ENCODE measurements around the gene C14orf119. TPM values are rescaled to one million over a fixed set of nuclear protein-coding genes. Genes with fewer than 3 reads are reported as not detected.

The C14orf119 gene
- total and polyA plus RNA-seq, 9 of the 15 experiments (the other 6 are each of a cell fraction or from before 2014, with no cell fraction given), result 36.7 to 251 (median 51.8) TPM

GRCh38 chr14:23093991-23094665 lies 1.2 kb upstream of the C14orf119 start (continued):
- 0 out of 2 replicates have a peak, but pooled peaks have one; percentile 9 for TF ChIP-seq EP300 (IDR thresholded peaks at IDR 0.05; ENCODE audit: low read length)
- no peak for TF ChIP-seq CC2D1A (IDR thresholded peaks at IDR 0.05)
- TF ChIP-seq, protein P1, sequence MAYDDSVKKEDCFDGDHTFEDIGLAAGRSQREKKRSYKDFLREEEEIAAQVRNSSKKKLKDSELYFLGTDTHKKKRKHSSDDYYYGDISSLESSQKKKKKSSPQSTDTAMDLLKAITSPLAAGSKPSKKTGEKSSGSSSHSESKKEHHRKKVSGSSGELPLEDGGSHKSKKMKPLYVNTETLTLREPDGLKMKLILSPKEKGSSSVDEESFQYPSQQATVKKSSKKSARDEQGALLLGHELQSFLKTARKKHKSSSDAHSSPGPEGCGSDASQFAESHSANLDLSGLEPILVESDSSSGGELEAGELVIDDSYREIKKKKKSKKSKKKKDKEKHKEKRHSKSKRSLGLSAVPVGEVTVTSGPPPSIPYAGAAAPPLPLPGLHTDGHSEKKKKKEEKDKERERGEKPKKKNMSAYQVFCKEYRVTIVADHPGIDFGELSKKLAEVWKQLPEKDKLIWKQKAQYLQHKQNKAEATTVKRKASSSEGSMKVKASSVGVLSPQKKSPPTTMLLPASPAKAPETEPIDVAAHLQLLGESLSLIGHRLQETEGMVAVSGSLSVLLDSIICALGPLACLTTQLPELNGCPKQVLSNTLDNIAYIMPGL (CRISPR knock-in tag; IDR thresholded peaks at IDR 0.05), result 0 out of 2 replicates have a peak, but pooled peaks have one; percentile 73
- no peak for TF ChIP-seq HOXB6 (CRISPR knock-in tag; IDR thresholded peaks at IDR 0.05; ENCODE audit: borderline replicate concordance)
- no peak for TF ChIP-seq SNAPC5 (CRISPR knock-in tag; IDR thresholded peaks at IDR 0.05)
- TF ChIP-seq PML (IDR thresholded peaks at IDR 0.05; ENCODE audit: low read length), result no peak
- no peak for TF ChIP-seq TSHZ1 (CRISPR knock-in tag; IDR thresholded peaks at IDR 0.05)
- TF ChIP-seq DLX4 (CRISPR knock-in tag; IDR thresholded peaks at IDR 0.05), result no peak
- no peak for TF ChIP-seq EGR1 (conservative IDR thresholded peaks at IDR 0.05)
- TF ChIP-seq NR1H2 (CRISPR knock-in tag; IDR thresholded peaks at IDR 0.05), result no peak
- peak; percentile 64; the same call in 1 of the 2 replicates for TF ChIP-seq ZBTB26 (CRISPR knock-in tag; IDR thresholded peaks at IDR 0.05)
- TF ChIP-seq ZC3H8 (IDR thresholded peaks at IDR 0.05), result peak; percentile 62; the same call in 1 of the 2 replicates
- TF ChIP-seq, protein P2, sequence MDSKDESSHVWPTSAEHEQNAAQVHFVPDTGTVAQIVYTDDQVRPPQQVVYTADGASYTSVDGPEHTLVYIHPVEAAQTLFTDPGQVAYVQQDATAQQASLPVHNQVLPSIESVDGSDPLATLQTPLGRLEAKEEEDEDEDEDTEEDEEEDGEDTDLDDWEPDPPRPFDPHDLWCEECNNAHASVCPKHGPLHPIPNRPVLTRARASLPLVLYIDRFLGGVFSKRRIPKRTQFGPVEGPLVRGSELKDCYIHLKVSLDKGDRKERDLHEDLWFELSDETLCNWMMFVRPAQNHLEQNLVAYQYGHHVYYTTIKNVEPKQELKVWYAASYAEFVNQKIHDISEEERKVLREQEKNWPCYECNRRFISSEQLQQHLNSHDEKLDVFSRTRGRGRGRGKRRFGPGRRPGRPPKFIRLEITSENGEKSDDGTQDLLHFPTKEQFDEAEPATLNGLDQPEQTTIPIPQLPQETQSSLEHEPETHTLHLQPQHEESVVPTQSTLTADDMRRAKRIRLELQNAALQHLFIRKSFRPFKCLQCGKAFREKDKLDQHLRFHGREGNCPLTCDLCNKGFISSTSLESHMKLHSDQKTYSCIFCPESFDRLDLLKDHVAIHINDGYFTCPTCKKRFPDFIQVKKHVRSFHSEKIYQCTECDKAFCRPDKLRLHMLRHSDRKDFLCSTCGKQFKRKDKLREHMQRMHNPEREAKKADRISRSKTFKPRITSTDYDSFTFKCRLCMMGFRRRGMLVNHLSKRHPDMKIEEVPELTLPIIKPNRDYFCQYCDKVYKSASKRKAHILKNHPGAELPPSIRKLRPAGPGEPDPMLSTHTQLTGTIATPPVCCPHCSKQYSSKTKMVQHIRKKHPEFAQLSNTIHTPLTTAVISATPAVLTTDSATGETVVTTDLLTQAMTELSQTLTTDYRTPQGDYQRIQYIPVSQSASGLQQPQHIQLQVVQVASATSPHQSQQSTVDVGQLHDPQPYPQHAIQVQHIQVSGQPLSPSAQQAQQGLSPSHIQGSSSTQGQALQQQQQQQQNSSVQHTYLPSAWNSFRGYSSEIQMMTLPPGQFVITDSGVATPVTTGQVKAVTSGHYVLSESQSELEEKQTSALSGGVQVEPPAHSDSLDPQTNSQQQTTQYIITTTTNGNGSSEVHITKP (IDR thresholded peaks at IDR 0.05; ENCODE audit: partially characterized antibody), result peak; percentile 4
- peak; percentile 63; the same call in 1 of the 2 replicates for TF ChIP-seq MTA1 (IDR thresholded peaks at IDR 0.05; ENCODE audit: borderline replicate concordance)
- peak; percentile 74 for TF ChIP-seq ARHGAP35 (IDR thresholded peaks at IDR 0.05; ENCODE audit: partially characterized antibody)
- TF ChIP-seq MAFK (IDR thresholded peaks at IDR 0.05; ENCODE audit: low read length), result no peak
- no peak for TF ChIP-seq FOS (IDR thresholded peaks at IDR 0.05; ENCODE audit: extremely low read depth, insufficient read length)
- TF ChIP-seq CSDE1 (IDR thresholded peaks at IDR 0.05), result 0 out of 4 replicates have a peak, but pooled peaks of 1 of the 2 experiments have one; percentile 44

Data from K562 (cell line).